ENCODE results near the gene CHIC2. TPM values are rescaled to one million over a fixed set of nuclear protein-coding genes. Genes with fewer than 3 reads are reported as not detected.

The CHIC2 gene
- total RNA-seq, 1 experiment from 2014 or later = 10.8 TPM

GRCh38 chr4:54098375-54098774 lies 34.0 kb upstream of the CHIC2 start:
- peaks cover 30% of the 10 kb centered on the region for H3K27me3 ChIP-seq (ENCODE audit: insufficient read depth, low read length)
- no peaks in the 10 kb centered on the region for H3K36me3 ChIP-seq (ENCODE audit: control insufficient read depth in 1 of 2, insufficient read depth in 2 of 2, low read length in 2 of 2)
- no peak for TF ChIP-seq POLR2AphosphoS5 (IDR thresholded peaks at IDR 0.05; ENCODE audit: low read depth, low read length)
- TF ChIP-seq SRF (IDR thresholded peaks at IDR 0.05; ENCODE audit: low read depth) = no peak
- TF ChIP-seq, protein P1, sequence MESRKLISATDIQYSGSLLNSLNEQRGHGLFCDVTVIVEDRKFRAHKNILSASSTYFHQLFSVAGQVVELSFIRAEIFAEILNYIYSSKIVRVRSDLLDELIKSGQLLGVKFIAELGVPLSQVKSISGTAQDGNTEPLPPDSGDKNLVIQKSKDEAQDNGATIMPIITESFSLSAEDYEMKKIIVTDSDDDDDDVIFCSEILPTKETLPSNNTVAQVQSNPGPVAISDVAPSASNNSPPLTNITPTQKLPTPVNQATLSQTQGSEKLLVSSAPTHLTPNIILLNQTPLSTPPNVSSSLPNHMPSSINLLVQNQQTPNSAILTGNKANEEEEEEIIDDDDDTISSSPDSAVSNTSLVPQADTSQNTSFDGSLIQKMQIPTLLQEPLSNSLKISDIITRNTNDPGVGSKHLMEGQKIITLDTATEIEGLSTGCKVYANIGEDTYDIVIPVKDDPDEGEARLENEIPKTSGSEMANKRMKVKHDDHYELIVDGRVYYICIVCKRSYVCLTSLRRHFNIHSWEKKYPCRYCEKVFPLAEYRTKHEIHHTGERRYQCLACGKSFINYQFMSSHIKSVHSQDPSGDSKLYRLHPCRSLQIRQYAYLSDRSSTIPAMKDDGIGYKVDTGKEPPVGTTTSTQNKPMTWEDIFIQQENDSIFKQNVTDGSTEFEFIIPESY (IDR thresholded peaks at IDR 0.05; ENCODE audit: extremely low read depth, insufficient replicate concordance, low read length) = no peak
- TF ChIP-seq TCF7L2 (IDR thresholded peaks at IDR 0.05; ENCODE audit: borderline replicate concordance, extremely low read depth, insufficient read depth, insufficient read length) = no peak
- TF ChIP-seq ELF1 (IDR thresholded peaks at IDR 0.05; ENCODE audit: borderline replicate concordance, low read depth) = no peak
- intact Hi-C loops (cut with micrococcal nuclease) = no loop called here
- no peak overlapping the region for H3K4me3 ChIP-seq (replicated peaks in 1 of 2; ENCODE audit: low read depth in 1 of 2, low read length in 2 of 2)
- no peaks in the 10 kb centered on the region for H3K9me2 ChIP-seq (ENCODE audit: insufficient read depth)
- no peaks in the 10 kb centered on the region for H3K9me3 ChIP-seq (ENCODE audit: control insufficient read depth in 1 of 2, insufficient read depth in 1 of 2, low read depth in 1 of 2, low read length in 2 of 2)
- H4K20me1 ChIP-seq (ENCODE audit: insufficient read depth) = no peaks in the 10 kb centered on the region
- ChIA-PET CTCF (no interaction called here), POLR2A (no interaction called here), RAD21 (ENCODE audit: low non-redundant PET in 1 of 2, low total read pairs in 2 of 2, uncharacterized antibody in 2 of 2, unreplicated experiment in 2 of 2) (no interaction called here)
- no TSS peak for BruUV-seq (replicated peaks)
- no peak overlapping the region for H2AFZ ChIP-seq (ENCODE audit: low read depth, low read length, poor library complexity, severe bottlenecking)
- ATAC-seq (no peak), DNase-seq (ENCODE audit: low read depth, low spot score) (no peak)
- H3K4me1 ChIP-seq (ENCODE audit: control insufficient read depth in 1 of 2, insufficient read depth in 2 of 2, low read length in 2 of 2) = no peaks in the 10 kb centered on the region
- no peak overlapping the region for H3K9ac ChIP-seq (ENCODE audit: low read length)
- H3K27ac ChIP-seq (ENCODE audit: low read depth, low read length) = no peak overlapping the region
- no peaks in the 10 kb centered on the region for H3K79me2 ChIP-seq (ENCODE audit: insufficient read depth, low read length)
- H3K4me2 ChIP-seq (ENCODE audit: low read length) = no peak overlapping the region

DNA sequence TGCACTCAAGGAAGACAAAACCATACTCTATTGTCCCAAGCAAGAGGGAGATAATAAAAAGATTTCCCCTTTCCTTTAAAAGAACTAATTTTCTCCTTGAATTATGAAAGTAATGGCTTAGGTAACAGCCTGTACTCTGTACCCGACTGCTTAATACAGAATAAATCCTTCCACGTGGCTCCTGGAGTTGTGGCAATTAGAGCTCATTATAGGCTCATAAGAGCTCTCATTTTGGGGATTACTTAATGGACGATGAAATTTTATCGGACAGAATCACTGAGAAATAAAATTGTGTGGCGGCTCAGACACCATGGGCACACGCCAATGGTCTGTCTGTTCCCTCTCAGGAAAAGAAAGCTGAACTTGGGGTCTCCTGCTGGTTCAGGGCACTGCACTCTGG lies 32.7 kb upstream of the CHIC2 start:
- H3K27ac ChIP-seq (ENCODE audit: low read depth, low read length) = no peak overlapping the region
- RAD21 ChIA-PET (ENCODE audit: low non-redundant PET in 1 of 2, low total read pairs in 2 of 2, uncharacterized antibody in 2 of 2, unreplicated experiment in 2 of 2) = no interaction called here
- no peak overlapping the region for H3K9ac ChIP-seq (ENCODE audit: low read length)
- no peaks in the 10 kb centered on the region for H3K9me3 ChIP-seq (ENCODE audit: control insufficient read depth in 1 of 2, insufficient read depth in 1 of 2, low read depth in 1 of 2, low read length in 2 of 2)
- H3K79me2 ChIP-seq (ENCODE audit: insufficient read depth, low read length) = no peaks in the 10 kb centered on the region
- no peaks in the 10 kb centered on the region for H3K36me3 ChIP-seq (ENCODE audit: control insufficient read depth in 1 of 2, insufficient read depth in 2 of 2, low read length in 2 of 2)
- ATAC-seq (no peak), DNase-seq (ENCODE audit: low read depth, low spot score) (no peak)
- peaks cover 30% of the 10 kb centered on the region for H3K27me3 ChIP-seq (ENCODE audit: insufficient read depth, low read length)
- no peak overlapping the region for H3K4me2 ChIP-seq (ENCODE audit: low read length)
- H3K9me2 ChIP-seq (ENCODE audit: insufficient read depth) = no peaks in the 10 kb centered on the region
- H3K4me1 ChIP-seq (ENCODE audit: control insufficient read depth in 1 of 2, insufficient read depth in 2 of 2, low read length in 2 of 2) = peaks cover 0 to 2% of the 10 kb centered on the region in 2 experiments; a peak in 1 of 4 replicates
- no peak overlapping the region for H3K4me3 ChIP-seq (replicated peaks in 1 of 2; ENCODE audit: low read depth in 1 of 2, low read length in 2 of 2)
- no peaks in the 10 kb centered on the region for H4K20me1 ChIP-seq (ENCODE audit: insufficient read depth)
- BruUV-seq (replicated peaks) = no TSS peak
- no peak overlapping the region for H2AFZ ChIP-seq (ENCODE audit: low read depth, low read length, poor library complexity, severe bottlenecking)
- CTCF ChIA-PET = no interaction called here
- POLR2A ChIA-PET = no interaction called here
- intact Hi-C loops (cut with micrococcal nuclease) = no loop called here
- no peak for TF ChIP-seq JUND (IDR thresholded peaks at IDR 0.05)
- no peak for TF ChIP-seq SIN3A (IDR thresholded peaks at IDR 0.05; ENCODE audit: low read depth)
- TF ChIP-seq, protein P1 (IDR thresholded peaks at IDR 0.05; ENCODE audit: extremely low read depth, insufficient replicate concordance, low read length) = no peak
- TF ChIP-seq EZH2 (IDR thresholded peaks at IDR 0.05) = no peak
- TF ChIP-seq POLR2AphosphoS5 (IDR thresholded peaks at IDR 0.05; ENCODE audit: low read depth, low read length) = no peak
- no peak for TF ChIP-seq YY1 (IDR thresholded peaks at IDR 0.05; ENCODE audit: extremely low read depth, insufficient replicate concordance, low read depth, low read length)
- TF ChIP-seq RAD21 (IDR thresholded peaks at IDR 0.05; ENCODE audit: low read depth) = no peak
- TF ChIP-seq EZH2phosphoT487 (IDR thresholded peaks at IDR 0.05; ENCODE audit: borderline replicate concordance) = no peak
- no peak for TF ChIP-seq ELF1 (IDR thresholded peaks at IDR 0.05; ENCODE audit: borderline replicate concordance, low read depth)
- no peak for TF ChIP-seq SRF (IDR thresholded peaks at IDR 0.05; ENCODE audit: low read depth)
- TF ChIP-seq, protein P2, sequence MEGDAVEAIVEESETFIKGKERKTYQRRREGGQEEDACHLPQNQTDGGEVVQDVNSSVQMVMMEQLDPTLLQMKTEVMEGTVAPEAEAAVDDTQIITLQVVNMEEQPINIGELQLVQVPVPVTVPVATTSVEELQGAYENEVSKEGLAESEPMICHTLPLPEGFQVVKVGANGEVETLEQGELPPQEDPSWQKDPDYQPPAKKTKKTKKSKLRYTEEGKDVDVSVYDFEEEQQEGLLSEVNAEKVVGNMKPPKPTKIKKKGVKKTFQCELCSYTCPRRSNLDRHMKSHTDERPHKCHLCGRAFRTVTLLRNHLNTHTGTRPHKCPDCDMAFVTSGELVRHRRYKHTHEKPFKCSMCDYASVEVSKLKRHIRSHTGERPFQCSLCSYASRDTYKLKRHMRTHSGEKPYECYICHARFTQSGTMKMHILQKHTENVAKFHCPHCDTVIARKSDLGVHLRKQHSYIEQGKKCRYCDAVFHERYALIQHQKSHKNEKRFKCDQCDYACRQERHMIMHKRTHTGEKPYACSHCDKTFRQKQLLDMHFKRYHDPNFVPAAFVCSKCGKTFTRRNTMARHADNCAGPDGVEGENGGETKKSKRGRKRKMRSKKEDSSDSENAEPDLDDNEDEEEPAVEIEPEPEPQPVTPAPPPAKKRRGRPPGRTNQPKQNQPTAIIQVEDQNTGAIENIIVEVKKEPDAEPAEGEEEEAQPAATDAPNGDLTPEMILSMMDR (IDR thresholded peaks at IDR 0.05 in 2 of 3, conservative IDR thresholded peaks at IDR 0.05 in 1 of 3; ENCODE audit: borderline replicate concordance in 1 of 3, insufficient read depth in 1 of 3, low read depth in 2 of 3, low read length in 2 of 3) = no peak
- TF ChIP-seq, protein P3, sequence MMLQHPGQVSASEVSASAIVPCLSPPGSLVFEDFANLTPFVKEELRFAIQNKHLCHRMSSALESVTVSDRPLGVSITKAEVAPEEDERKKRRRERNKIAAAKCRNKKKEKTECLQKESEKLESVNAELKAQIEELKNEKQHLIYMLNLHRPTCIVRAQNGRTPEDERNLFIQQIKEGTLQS (IDR thresholded peaks at IDR 0.05) = no peak
